Endothelial cell of umbilical vein (primary cell): ENCODE measurements around the gene RASGRF1. TPM values are rescaled to one million over a fixed set of nuclear protein-coding genes. Genes with fewer than 3 reads are reported as not detected.
"Not testable (repeated sequence)": the region's sequence is repeated elsewhere in the genome, so short reads cannot be mapped to it uniquely, and the experiment has no call there.

Source experiments
- BruUV-seq: library from RNA; stranded (reverse); fragments of 400-500 nt; replicated peaks from 2 replicates; lab custom pipeline; 2021; lab: Mats Ljungman, UMichigan
- CTCF ChIA-PET: fragments of 300-600, 350-600 bp; sonication (Branson Sonifier 250); formaldehyde crosslinking; loops from one replicate; lab custom pipeline; 2021; ENCODE audit warnings: antibody characterized with exemption, inconsistent platforms; lab: Charles Lee
- POLR2A ChIA-PET: fragments of 300-600, 350-600 bp; sonication (Branson Sonifier 250); formaldehyde crosslinking; loops from one replicate; lab custom pipeline; 2021; ENCODE audit warnings: antibody characterized with exemption, inconsistent platforms; lab: Charles Lee
- DNase-seq: peaks from one replicate; pipeline ENCODE4 v3.0.0-alpha.2; 2011; ENCODE audit warnings: low read depth, low spot score
- FAIRE-seq: peaks from 2 replicates; lab custom pipeline; 2011; peaks lifted over from hg19 to GRCh38; lab: Jason Lieb, UNC
- H2AFZ ChIP-seq: 2 replicates; pipeline ENCODE4 v1.6.0; 2012; ENCODE audit warnings: low read depth, low read length, control low read depth, inconsistent platforms
- H3K27ac ChIP-seq: 2 replicates; pipeline ENCODE4 v1.5.1; 2011; ENCODE audit warnings: low read depth, mild to moderate bottlenecking, control low read depth, low read length, moderate library complexity; ENCODE audit not compliant: insufficient read depth
- H3K27me3 ChIP-seq, 2 experiments: 2 replicates each; pipeline versions ENCODE4 v1.6.0 to v1.6.1; 2011; ENCODE audit warnings: low read length in 2 of 2, mixed read lengths in 1 of 2; ENCODE audit not compliant: control insufficient read depth in 2 of 2, insufficient read depth in 2 of 2
- H3K36me3 ChIP-seq, 2 experiments: 2 replicates in 1 of 2; 3 replicates in 1 of 2; pipeline ENCODE4 v1.5.1; 2011; ENCODE audit warnings: low read length in 2 of 2, mild to moderate bottlenecking in 1 of 2, moderate library complexity in 1 of 2; ENCODE audit not compliant: control insufficient read depth in 2 of 2, insufficient read depth in 2 of 2; ENCODE audit errors: extremely low read depth in 1 of 2
- H3K4me1 ChIP-seq: 3 replicates; pipeline ENCODE4 v1.5.1; 2011; ENCODE audit warnings: mild to moderate bottlenecking, low read length; ENCODE audit not compliant: control insufficient read depth, insufficient read depth; ENCODE audit errors: extremely low read depth
- H3K4me2 ChIP-seq: 2 replicates; pipeline ENCODE4 v1.6.1; 2011; ENCODE audit warnings: low read length, control low read depth, mixed read lengths; ENCODE audit not compliant: insufficient read depth
- H3K4me3 ChIP-seq, 3 experiments: fragments of 200-600 bp in 1 of 3; sonication (generic), shearing (Covaris generic) in 1 of 3; replicated peaks in 1 of 3; 2 replicates each; pipeline ENCODE4 v1.5.1; 2011 to 2016; ENCODE audit warnings: control low read depth in 3 of 3, low read length in 3 of 3, mild to moderate bottlenecking in 2 of 3, inconsistent platforms in 1 of 3, low read depth in 1 of 3, moderate library complexity in 1 of 3; ENCODE audit not compliant: insufficient read depth in 1 of 3
- H3K79me2 ChIP-seq: 2 replicates; pipeline ENCODE4 v1.6.0; 2012; ENCODE audit warnings: low read length, inconsistent platforms; ENCODE audit not compliant: control insufficient read depth, insufficient read depth
- H3K9ac ChIP-seq: replicated peaks from 2 replicates; pipeline ENCODE3; 2011; ENCODE audit warnings: low read length, control low read depth; ENCODE audit not compliant: insufficient read depth; ENCODE audit errors: extremely low read depth
- H3K9me1 ChIP-seq: replicated peaks from 3 replicates; pipeline ENCODE4 v1.6.0; 2011; ENCODE audit warnings: mild to moderate bottlenecking, low read length; ENCODE audit not compliant: control insufficient read depth, insufficient read depth; ENCODE audit errors: extremely low read depth
- H3K9me3 ChIP-seq: replicated peaks from 2 replicates; pipeline ENCODE4 v1.5.1; 2012; ENCODE audit warnings: low read length, inconsistent platforms; ENCODE audit not compliant: control insufficient read depth, insufficient read depth
- H4K20me1 ChIP-seq: replicated peaks from 2 replicates; pipeline ENCODE3; 2011; ENCODE audit warnings: mild to moderate bottlenecking, low read length; ENCODE audit not compliant: control insufficient read depth, insufficient read depth; ENCODE audit errors: extremely low read depth
- EZH2 ChIP-seq: IDR thresholded peaks from 2 replicates; pipeline ENCODE4 v1.6.1; 2012; ENCODE audit warnings: borderline replicate concordance, low read depth, mild to moderate bottlenecking, moderate library complexity, low read length, inconsistent platforms; ENCODE audit not compliant: severe bottlenecking
- FOS ChIP-seq: IDR thresholded peaks from 2 replicates; pipeline ENCODE4 v1.6.1; 2011; ENCODE audit warnings: mild to moderate bottlenecking, low read length, moderate library complexity, borderline replicate concordance; ENCODE audit not compliant: insufficient read depth
- GATA2 ChIP-seq: IDR thresholded peaks from 2 replicates; pipeline ENCODE4 v1.7.0; 2011; ENCODE audit warnings: low read depth, mild to moderate bottlenecking, moderate library complexity, mixed read lengths, low read length; ENCODE audit not compliant: insufficient read length, insufficient read depth
- JUN ChIP-seq: IDR thresholded peaks from 2 replicates; pipeline ENCODE4 v1.6.1; 2011; ENCODE audit warnings: borderline replicate concordance, low read depth; ENCODE audit not compliant: insufficient read length, insufficient read depth
- MYC ChIP-seq: IDR thresholded peaks from one replicate; pipeline ENCODE4 v1.6.1; 2011; ENCODE audit warnings: mild to moderate bottlenecking, low read depth, low read length
- POLR2A ChIP-seq: IDR thresholded peaks from 2 replicates; pipeline ENCODE4 v1.6.1; 2012; ENCODE audit warnings: low read depth, mild to moderate bottlenecking, control low read depth, low read length
- POLR2AphosphoS5 ChIP-seq: IDR thresholded peaks from 2 replicates; pipeline ENCODE4 v1.6.1; 2012; ENCODE audit warnings: low read depth, mild to moderate bottlenecking, control low read depth, low read length, moderate library complexity; ENCODE audit not compliant: insufficient read depth
- dilution Hi-C: fragments of 300-500 bp; cut with MboI; formaldehyde crosslinking; loops from one replicate; pipeline ENCODE4 v1.15.0; 2019; ENCODE audit warnings: low sequenced_read_pairs; ENCODE audit not compliant: extremely low pct_ligation_motif_present
- intact Hi-C: fragments of 100-400 bp; cut with micrococcal nuclease; formaldehyde crosslinking; loops from one replicate; pipeline ENCODE4 v1.10.0; 2022
- polyA plus RNA-seq, 4 experiments: library from polyadenylated mRNA; depleted of rRNA in 3 of 4; stranded (reverse) in 3 of 4; unstranded in 1 of 4; fragments of >200 nt; gene quantifications; 2 replicates each; pipeline versions ENCODE4 v1.2.1 to v1.2.3, GENCODE V29; 2011 to 2012; ENCODE audit warnings: missing spikeins in 1 of 4
- total RNA-seq: library from RNA; stranded (reverse); gene quantifications from 2 replicates; pipeline ENCODE4 v1.2.3, GENCODE V29; 2021
- TF ChIP-seq, protein P1 (sequence below), 2 donors: IDR thresholded peaks; 1 replicate in 1 of 2; 2 replicates in 1 of 2; pipeline ENCODE4 v1.5.1; 2011; ENCODE audit warnings: low read length in 2 of 2, mild to moderate bottlenecking in 2 of 2, moderate library complexity in 2 of 2, control low read depth in 1 of 2, inconsistent platforms in 1 of 2, low read depth in 1 of 2; ENCODE audit not compliant: insufficient read depth in 1 of 2; ENCODE audit errors: extremely low read depth in 1 of 2
- TF ChIP-seq, protein P2 (sequence below): IDR thresholded peaks from 2 replicates; pipeline ENCODE4 v1.6.1; 2011; ENCODE audit not compliant: insufficient read depth, insufficient read length

The RASGRF1 gene
- total and polyA plus RNA-seq, 2 donors (not counting 3 experiments of a cell fraction or from before 2014, with no cell fraction given): 0.04 TPM; not detected in 1

DNA sequence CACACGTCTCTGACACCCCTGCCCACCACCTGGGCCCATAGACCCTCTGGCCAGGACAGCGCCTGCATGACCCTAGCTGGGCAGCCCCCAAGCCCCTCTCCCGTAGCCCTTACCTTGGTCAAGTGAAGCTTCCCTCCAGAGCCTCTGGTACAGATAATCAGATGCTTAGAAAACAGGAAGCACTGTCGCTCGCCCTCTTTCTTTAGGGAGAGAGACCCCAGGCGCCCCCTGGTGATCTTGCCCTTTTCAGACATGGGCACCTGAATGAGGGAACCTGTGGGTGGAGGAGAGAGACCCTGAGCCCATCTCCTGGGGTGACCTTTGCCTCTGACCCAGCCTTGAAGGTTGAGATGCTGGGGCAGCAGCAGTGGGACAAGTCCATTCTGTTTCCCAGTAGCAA, 65.4 kb downstream of the RASGRF1 start:
- H2AFZ ChIP-seq: no peak overlapping the region
- no peaks in the 10 kb centered on the region for H4K20me1 ChIP-seq
- no peak overlapping the region for H3K9ac ChIP-seq
- no peaks in the 10 kb centered on the region for H3K27me3 ChIP-seq
- H3K4me1 ChIP-seq: no peaks in the 10 kb centered on the region
- ChIA-PET POLR2A (no interaction called here), CTCF (interaction anchor here (0.9 to 10.4 kb wide), 4 partner anchors 46 to 160 kb away, joined by 3 to 390 read pairs (median 9); no protein-coding TSS in a partner anchor)
- H3K79me2 ChIP-seq: no peaks in the 10 kb centered on the region
- dilution Hi-C loops: no loop called here
- H3K36me3 ChIP-seq: no peaks in the 10 kb centered on the region
- TF ChIP-seq MYC: no peak
- TF ChIP-seq FOS: no peak
- TF ChIP-seq, protein P1, sequence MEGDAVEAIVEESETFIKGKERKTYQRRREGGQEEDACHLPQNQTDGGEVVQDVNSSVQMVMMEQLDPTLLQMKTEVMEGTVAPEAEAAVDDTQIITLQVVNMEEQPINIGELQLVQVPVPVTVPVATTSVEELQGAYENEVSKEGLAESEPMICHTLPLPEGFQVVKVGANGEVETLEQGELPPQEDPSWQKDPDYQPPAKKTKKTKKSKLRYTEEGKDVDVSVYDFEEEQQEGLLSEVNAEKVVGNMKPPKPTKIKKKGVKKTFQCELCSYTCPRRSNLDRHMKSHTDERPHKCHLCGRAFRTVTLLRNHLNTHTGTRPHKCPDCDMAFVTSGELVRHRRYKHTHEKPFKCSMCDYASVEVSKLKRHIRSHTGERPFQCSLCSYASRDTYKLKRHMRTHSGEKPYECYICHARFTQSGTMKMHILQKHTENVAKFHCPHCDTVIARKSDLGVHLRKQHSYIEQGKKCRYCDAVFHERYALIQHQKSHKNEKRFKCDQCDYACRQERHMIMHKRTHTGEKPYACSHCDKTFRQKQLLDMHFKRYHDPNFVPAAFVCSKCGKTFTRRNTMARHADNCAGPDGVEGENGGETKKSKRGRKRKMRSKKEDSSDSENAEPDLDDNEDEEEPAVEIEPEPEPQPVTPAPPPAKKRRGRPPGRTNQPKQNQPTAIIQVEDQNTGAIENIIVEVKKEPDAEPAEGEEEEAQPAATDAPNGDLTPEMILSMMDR (IDR thresholded peaks at IDR 0.05; ENCODE audit: extremely low read depth in 1 of 2, insufficient read depth in 1 of 2, low read depth in 1 of 2, low read length in 2 of 2): no peak
- no peak for TF ChIP-seq EZH2
- TF ChIP-seq JUN: no peak
- no peak for TF ChIP-seq POLR2AphosphoS5
- TF ChIP-seq, protein P2, sequence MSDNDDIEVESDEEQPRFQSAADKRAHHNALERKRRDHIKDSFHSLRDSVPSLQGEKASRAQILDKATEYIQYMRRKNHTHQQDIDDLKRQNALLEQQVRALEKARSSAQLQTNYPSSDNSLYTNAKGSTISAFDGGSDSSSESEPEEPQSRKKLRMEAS: no peak
- TF ChIP-seq GATA2: no peak
- no peak for TF ChIP-seq POLR2A
- no peak overlapping the region for H3K4me3 ChIP-seq
- no peak overlapping the region for H3K27ac ChIP-seq
- no peaks in the 10 kb centered on the region for H3K9me3 ChIP-seq
- intact Hi-C loops: no loop called here
- no peak overlapping the region for H3K4me2 ChIP-seq
- no peaks in the 10 kb centered on the region for H3K9me1 ChIP-seq
- no peak for FAIRE-seq
- no TSS peak for BruUV-seq
- no peak for DNase-seq

DNA sequence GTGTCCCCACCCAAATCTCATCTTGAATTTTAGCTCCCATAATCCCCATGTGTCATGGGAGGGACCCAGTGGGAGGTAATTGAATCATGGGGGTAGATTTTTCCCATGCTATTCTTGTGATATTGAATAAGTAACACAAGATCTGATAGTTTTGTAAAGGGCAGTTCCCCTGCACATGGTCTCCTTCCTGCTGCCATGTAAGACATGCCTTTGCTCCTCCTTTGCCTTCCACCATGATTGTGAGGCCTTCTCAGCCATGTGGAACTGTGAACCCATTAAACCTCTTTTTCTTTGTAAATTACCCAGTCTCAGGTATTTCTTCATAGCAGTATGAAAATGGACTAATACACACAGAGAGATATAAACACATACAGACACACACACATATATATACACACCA, 66.1 kb downstream of the RASGRF1 start:
- H3K9ac ChIP-seq, H3K4me1 ChIP-seq, H3K36me3 ChIP-seq, POLR2A ChIA-PET, H3K9me3 ChIP-seq, H3K27ac ChIP-seq, DNase-seq, H2AFZ ChIP-seq, BruUV-seq, H3K79me2 ChIP-seq, H3K4me3 ChIP-seq, H3K27me3 ChIP-seq, FAIRE-seq, H3K4me2 ChIP-seq, intact Hi-C loops, H4K20me1 ChIP-seq, H3K9me1 ChIP-seq, dilution Hi-C loops: not testable (repeated sequence)
- CTCF ChIA-PET: interaction anchor here (1.5 to 10.4 kb wide), 2 partner anchors 114 to 161 kb away, joined by 5 to 390 read pairs; no protein-coding TSS in a partner anchor
